Ovary (tissue), 3 donors: ENCODE data around the gene PTPRA.

Source experiments
- EP300 ChIP-seq: sonication (generic); formaldehyde crosslinking; IDR thresholded peaks from one replicate; pipeline ENCODE4 v1.6.1; 2017; ENCODE audit warnings: antibody characterized with exemption
- POLR2A ChIP-seq: fragments of 450-650 bp; IDR thresholded peaks from one replicate; pipeline ENCODE4 v1.6.1; 2017; ENCODE audit warnings: antibody characterized with exemption, mild to moderate bottlenecking, moderate library complexity
- TF ChIP-seq, protein P1 (sequence below), 3 donors: fragments of 450-650 bp in 2 of 3; fragments of 200-600 bp in 1 of 3; IDR thresholded peaks; one replicate each; pipeline versions ENCODE4 v1.5.1 to v1.8.0; 2016 to 2022; ENCODE audit warnings: antibody characterized with exemption in 3 of 3, mild to moderate bottlenecking in 1 of 3
- donor health status: DM: no; HTN: no; CAD: no.

- TF ChIP-seq, protein P1, sequence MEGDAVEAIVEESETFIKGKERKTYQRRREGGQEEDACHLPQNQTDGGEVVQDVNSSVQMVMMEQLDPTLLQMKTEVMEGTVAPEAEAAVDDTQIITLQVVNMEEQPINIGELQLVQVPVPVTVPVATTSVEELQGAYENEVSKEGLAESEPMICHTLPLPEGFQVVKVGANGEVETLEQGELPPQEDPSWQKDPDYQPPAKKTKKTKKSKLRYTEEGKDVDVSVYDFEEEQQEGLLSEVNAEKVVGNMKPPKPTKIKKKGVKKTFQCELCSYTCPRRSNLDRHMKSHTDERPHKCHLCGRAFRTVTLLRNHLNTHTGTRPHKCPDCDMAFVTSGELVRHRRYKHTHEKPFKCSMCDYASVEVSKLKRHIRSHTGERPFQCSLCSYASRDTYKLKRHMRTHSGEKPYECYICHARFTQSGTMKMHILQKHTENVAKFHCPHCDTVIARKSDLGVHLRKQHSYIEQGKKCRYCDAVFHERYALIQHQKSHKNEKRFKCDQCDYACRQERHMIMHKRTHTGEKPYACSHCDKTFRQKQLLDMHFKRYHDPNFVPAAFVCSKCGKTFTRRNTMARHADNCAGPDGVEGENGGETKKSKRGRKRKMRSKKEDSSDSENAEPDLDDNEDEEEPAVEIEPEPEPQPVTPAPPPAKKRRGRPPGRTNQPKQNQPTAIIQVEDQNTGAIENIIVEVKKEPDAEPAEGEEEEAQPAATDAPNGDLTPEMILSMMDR (IDR thresholded peaks at IDR 0.05): no peak
- TF ChIP-seq POLR2A (no peak), EP300 (no peak)
These were observed 173.6 kb downstream of the PTPRA start for GRCh38 chr20:3046677-3047462.
